Activated gamma-delta T cell treated with anti-CD3 and anti-CD28 coated beads, Interleukin-2, amount 50 U/mL, for 16 hours (primary cell): ENCODE data around the gene PSMG4.

Experiments
- DNase-seq: peaks from one replicate; pipeline ENCODE4 v3.0.0-alpha.2; 2020; ENCODE audit warnings: low read depth

The PSMG4 gene

GRCh38 chr6:3258720-3259490 lies at the start of gene PSMG4:
TSS of gene PSMG4 (plus strand) at chr6:3258947. CDS start at chr6:3259023, 76 bp downstream.
- DNase-seq, result peak; percentile 93

- DNase-seq, result no peak
Measured at GRCh38 chr6:3209114-3210023, 49.4 kb upstream of the PSMG4 start.

- DNase-seq, result no peak
Measured at GRCh38 chr6:3210024-3210610, 48.6 kb upstream of the PSMG4 start.

- no peak for DNase-seq
Measured at GRCh38 chr6:3211681-3212080, 47.1 kb upstream of the PSMG4 start.

- DNase-seq, result no peak
Measured at GRCh38 chr6:3212261-3212660, 46.5 kb upstream of the PSMG4 start.

- DNase-seq, result no peak
Measured at GRCh38 chr6:3213334-3213695, 45.4 kb upstream of the PSMG4 start.

GRCh38 chr6:3214898-3215297 lies 43.8 kb upstream of the PSMG4 start:
- DNase-seq, result no peak

GRCh38 chr6:3217286-3217685 lies 41.5 kb upstream of the PSMG4 start:
- no peak for DNase-seq

- DNase-seq, result no peak
Measured at GRCh38 chr6:3218266-3218665, 40.5 kb upstream of the PSMG4 start.

- no peak for DNase-seq
Measured at GRCh38 chr6:3220366-3220765, 38.4 kb upstream of the PSMG4 start.

- DNase-seq, result no peak
Measured at GRCh38 chr6:3221578-3221977, 37.2 kb upstream of the PSMG4 start.

GRCh38 chr6:3222506-3223038 lies 36.2 kb upstream of the PSMG4 start:
- DNase-seq, result no peak

GRCh38 chr6:3226042-3226441 lies 32.7 kb upstream of the PSMG4 start:
- no peak for DNase-seq

- DNase-seq, result no peak
Measured at GRCh38 chr6:3226481-3227362, 32.0 kb upstream of the PSMG4 start.

- DNase-seq, result no peak
Measured at GRCh38 chr6:3227363-3228045, 31.2 kb upstream of the PSMG4 start, which contains the start of gene TUBB2B. TSS of gene TUBB2B (minus strand) at chr6:3227653. CDS start at chr6:3227543, 110 bp downstream.

- DNase-seq, result no peak
Measured at GRCh38 chr6:3228046-3228671, 30.6 kb upstream of the PSMG4 start.

GRCh38 chr6:3228771-3229565 lies 29.8 kb upstream of the PSMG4 start:
- DNase-seq, result no peak

GRCh38 chr6:3229566-3230178 lies 29.1 kb upstream of the PSMG4 start:
- DNase-seq, result no peak

- no peak for DNase-seq
Measured at GRCh38 chr6:3230256-3230882, 28.4 kb upstream of the PSMG4 start.
